Spleen (tissue), 7 donors: ENCODE data around the gene PPM1H.

ENCODE experiments used
- POLR2A ChIP-seq, 3 donors: fragments of 450-650 bp; IDR thresholded peaks; one replicate each; pipeline ENCODE4 v1.5.1; 2017; ENCODE audit warnings: antibody characterized with exemption in 3 of 3, mild to moderate bottlenecking in 1 of 3
- TF ChIP-seq, protein P1 (sequence below), 11 experiments: fragments of 200-600 bp in 7 of 11; fragments of 450-650 bp in 4 of 11; sonication (generic) in 4 of 11; IDR thresholded peaks in 8 of 11; conservative IDR thresholded peaks in 3 of 11; 1 replicate in 7 of 11; 2 replicates in 4 of 11; pipeline versions ENCODE4 v1.4.0 to v1.8.0; 2016 to 2021; ENCODE audit warnings: antibody characterized with exemption in 11 of 11, inconsistent platforms in 4 of 11, mild to moderate bottlenecking in 1 of 11
- donor health status: DM: no; HTN: no; CAD: no; lungs with moderate emphysema.
- donor health status: DM: no; HTN: no; CAD: no.
- donor health status: DM: no; HTN: no; CAD: no.

DNA sequence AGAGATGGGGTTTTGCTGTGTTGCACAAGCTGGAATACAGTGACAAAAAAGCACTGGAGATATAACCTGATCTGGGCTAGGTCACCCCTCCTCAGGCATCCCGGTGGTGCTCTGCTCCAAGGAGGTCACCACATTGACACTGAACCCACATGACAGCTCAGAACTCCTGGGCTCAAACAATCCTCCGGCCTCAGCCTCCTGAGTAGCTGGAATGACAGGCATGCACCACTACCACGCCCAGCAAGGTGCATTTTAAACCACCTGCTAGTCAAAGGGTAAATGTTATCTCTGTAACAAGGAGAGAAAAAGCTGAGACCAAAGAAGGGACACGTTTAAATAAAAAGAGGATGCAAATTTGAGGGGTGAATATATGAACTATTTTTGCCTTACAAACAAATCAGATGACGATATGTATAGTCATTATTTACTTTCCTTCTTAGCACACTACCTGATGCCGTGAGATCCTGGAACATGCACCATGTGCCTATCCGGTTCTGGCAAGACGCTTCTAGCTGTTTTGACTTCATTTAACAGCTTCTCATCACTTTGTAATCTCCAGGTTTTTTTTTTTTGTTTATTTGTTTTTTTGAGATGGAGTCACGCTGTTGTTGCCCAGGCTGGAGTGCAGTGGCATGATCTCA, 135.1 kb downstream of the PPM1H start:
- TF ChIP-seq, protein P1, sequence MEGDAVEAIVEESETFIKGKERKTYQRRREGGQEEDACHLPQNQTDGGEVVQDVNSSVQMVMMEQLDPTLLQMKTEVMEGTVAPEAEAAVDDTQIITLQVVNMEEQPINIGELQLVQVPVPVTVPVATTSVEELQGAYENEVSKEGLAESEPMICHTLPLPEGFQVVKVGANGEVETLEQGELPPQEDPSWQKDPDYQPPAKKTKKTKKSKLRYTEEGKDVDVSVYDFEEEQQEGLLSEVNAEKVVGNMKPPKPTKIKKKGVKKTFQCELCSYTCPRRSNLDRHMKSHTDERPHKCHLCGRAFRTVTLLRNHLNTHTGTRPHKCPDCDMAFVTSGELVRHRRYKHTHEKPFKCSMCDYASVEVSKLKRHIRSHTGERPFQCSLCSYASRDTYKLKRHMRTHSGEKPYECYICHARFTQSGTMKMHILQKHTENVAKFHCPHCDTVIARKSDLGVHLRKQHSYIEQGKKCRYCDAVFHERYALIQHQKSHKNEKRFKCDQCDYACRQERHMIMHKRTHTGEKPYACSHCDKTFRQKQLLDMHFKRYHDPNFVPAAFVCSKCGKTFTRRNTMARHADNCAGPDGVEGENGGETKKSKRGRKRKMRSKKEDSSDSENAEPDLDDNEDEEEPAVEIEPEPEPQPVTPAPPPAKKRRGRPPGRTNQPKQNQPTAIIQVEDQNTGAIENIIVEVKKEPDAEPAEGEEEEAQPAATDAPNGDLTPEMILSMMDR (IDR thresholded peaks at IDR 0.05 in 8 of 11, conservative IDR thresholded peaks at IDR 0.05 in 3 of 11): no peak
- no peak for TF ChIP-seq POLR2A (IDR thresholded peaks at IDR 0.05)
